Suprapubic skin (tissue), 4 donors: ENCODE measurements around the gene GLT8D2. TPM values are rescaled to one million over a fixed set of nuclear protein-coding genes. Genes with fewer than 3 reads are reported as not detected.

Experiments
- DNase-seq, 2 donors: peaks; one replicate each; pipeline ENCODE4 v3.0.0-alpha.2; 2019; ENCODE audit warnings: low spot score in 2 of 2
- H3K27ac ChIP-seq: fragments of 200-600 bp; sonication (generic); one replicate; pipeline ENCODE4 v1.5.1; 2019
- H3K27me3 ChIP-seq: fragments of 200-600 bp; sonication (generic); one replicate; pipeline ENCODE4 v1.5.1; 2019
- H3K36me3 ChIP-seq: fragments of 200-600 bp; sonication (generic); one replicate; pipeline ENCODE4 v1.5.1; 2019
- H3K4me1 ChIP-seq: fragments of 200-600 bp; sonication (generic); one replicate; pipeline ENCODE4 v1.5.1; 2019
- H3K4me3 ChIP-seq: fragments of 200-600 bp; sonication (generic); one replicate; pipeline ENCODE4 v1.5.1; 2019; ENCODE audit warnings: mild to moderate bottlenecking
- H3K9me3 ChIP-seq: fragments of 200-600 bp; sonication (generic); one replicate; pipeline ENCODE4 v1.5.1; 2019
- EP300 ChIP-seq: sonication (generic); formaldehyde crosslinking; IDR thresholded peaks from one replicate; pipeline ENCODE4 v1.6.1; 2017; ENCODE audit warnings: antibody characterized with exemption
- POLR2A ChIP-seq, 2 donors: fragments of 450-650 bp; IDR thresholded peaks; one replicate each; pipeline ENCODE4 v1.6.1; 2017; ENCODE audit warnings: antibody characterized with exemption in 2 of 2, mild to moderate bottlenecking in 2 of 2, moderate library complexity in 2 of 2
- POLR2AphosphoS5 ChIP-seq, 3 donors: sonication (generic); formaldehyde crosslinking; IDR thresholded peaks; one replicate each; pipeline ENCODE4 v1.6.1; 2017; ENCODE audit warnings: antibody characterized with exemption in 3 of 3
- WGBS: methylation state at CpG from one replicate; pipeline ENCODE4 v1.1.5; 2018; 5-methylcytosine and 5-hydroxymethylcytosine counted together
- total RNA-seq, 4 donors: library from RNA; depleted of rRNA; stranded (reverse); fragments of >200 nt; gene quantifications; one replicate each; pipeline ENCODE4 v1.1.0, GENCODE V29; 2016
- TF ChIP-seq, protein P1 (sequence below), 2 donors: fragments of 200-600 bp in 1 of 2; fragments of 450-650 bp in 1 of 2; sonication (generic) in 1 of 2; IDR thresholded peaks; one replicate each; pipeline ENCODE4 v1.5.1; 2016 to 2019; ENCODE audit warnings: antibody characterized with exemption in 2 of 2, mild to moderate bottlenecking in 1 of 2, moderate library complexity in 1 of 2

The GLT8D2 gene
- total RNA-seq, 4 donors from 2014 or later, result 1.1 to 4.5 (median 2.0) TPM

DNA sequence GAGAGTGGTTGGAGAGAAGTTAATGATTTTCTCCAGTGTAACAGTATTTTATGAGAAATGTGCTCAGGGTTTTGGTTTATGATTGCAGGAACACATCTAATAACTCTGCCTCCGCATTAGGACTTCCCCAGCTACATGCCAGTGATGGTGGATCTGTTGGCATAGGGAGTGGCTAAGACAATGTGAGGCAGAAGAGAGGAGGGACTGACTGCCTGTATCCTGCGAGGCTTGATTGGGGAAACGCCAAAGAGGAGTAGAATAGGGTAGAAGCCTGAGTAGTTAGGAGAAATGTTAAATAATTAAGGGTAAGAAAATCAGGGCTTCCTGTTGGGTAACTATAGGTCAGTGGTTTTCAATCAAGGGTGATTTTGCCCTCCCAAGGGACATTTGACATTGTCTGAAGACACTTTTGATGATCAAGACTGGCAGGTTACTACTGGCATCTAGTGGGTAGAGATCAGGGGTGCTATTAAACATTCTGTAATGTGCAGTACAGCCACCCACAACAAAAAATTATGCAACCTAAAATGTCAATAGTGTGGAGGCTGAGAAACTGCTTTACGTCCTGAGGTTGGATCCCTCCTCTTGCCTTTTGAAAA is 71.5 kb downstream of the GLT8D2 start:
- TF ChIP-seq EP300, result no peak
- no peak for TF ChIP-seq POLR2A (IDR thresholded peaks at IDR 0.05)
- TF ChIP-seq, protein P1, sequence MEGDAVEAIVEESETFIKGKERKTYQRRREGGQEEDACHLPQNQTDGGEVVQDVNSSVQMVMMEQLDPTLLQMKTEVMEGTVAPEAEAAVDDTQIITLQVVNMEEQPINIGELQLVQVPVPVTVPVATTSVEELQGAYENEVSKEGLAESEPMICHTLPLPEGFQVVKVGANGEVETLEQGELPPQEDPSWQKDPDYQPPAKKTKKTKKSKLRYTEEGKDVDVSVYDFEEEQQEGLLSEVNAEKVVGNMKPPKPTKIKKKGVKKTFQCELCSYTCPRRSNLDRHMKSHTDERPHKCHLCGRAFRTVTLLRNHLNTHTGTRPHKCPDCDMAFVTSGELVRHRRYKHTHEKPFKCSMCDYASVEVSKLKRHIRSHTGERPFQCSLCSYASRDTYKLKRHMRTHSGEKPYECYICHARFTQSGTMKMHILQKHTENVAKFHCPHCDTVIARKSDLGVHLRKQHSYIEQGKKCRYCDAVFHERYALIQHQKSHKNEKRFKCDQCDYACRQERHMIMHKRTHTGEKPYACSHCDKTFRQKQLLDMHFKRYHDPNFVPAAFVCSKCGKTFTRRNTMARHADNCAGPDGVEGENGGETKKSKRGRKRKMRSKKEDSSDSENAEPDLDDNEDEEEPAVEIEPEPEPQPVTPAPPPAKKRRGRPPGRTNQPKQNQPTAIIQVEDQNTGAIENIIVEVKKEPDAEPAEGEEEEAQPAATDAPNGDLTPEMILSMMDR (IDR thresholded peaks at IDR 0.05), result no peak
- no peak for TF ChIP-seq POLR2AphosphoS5 (IDR thresholded peaks at IDR 0.05)
- Histone ChIP-seq H3K4me3 (no peak overlapping the region), H3K27me3 (no peaks in the 10 kb centered on the region), H3K36me3 (peaks cover 52% of the 10 kb centered on the region), H3K4me1 (no peaks in the 10 kb centered on the region), H3K27ac (no peak overlapping the region), H3K9me3 (no peaks in the 10 kb centered on the region)
- WGBS, result 86% methylated on average over 4 of the region's 4 CpGs
- DNase-seq, result no peak

DNA sequence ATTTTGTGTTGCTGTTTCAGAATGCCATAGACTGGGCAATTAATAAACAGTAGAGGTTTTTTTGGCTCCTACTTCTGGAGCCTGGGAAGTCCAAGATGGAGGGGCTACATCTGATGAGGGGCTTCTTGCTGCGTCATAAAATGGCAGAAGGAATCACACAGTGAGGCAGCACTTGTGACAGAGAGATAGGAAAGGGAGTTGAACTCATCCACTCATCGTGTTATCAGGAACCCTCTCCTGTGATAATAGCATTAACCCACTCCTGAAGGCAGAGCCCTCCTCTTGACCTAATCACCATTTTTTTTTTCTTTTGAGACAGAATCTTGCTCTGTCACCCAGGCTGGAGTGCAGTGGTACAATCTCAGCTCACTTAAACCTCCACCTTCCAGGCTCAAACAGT is 74.6 kb downstream of the GLT8D2 start:
- TF ChIP-seq, protein P1 (IDR thresholded peaks at IDR 0.05), result no peak
- TF ChIP-seq EP300 (no peak), POLR2A (IDR thresholded peaks at IDR 0.05) (no peak), POLR2AphosphoS5 (IDR thresholded peaks at IDR 0.05) (no peak)
- Histone ChIP-seq H3K27me3 (no peaks in the 10 kb centered on the region), H3K4me3 (no peak overlapping the region), H3K4me1 (peaks cover 2% of the 10 kb centered on the region), H3K36me3 (peaks cover 24% of the 10 kb centered on the region), H3K27ac (no peak overlapping the region), H3K9me3 (no peaks in the 10 kb centered on the region)
- WGBS, result 100% methylated on average over 2 of the region's 2 CpGs
- DNase-seq, result no peak

DNA sequence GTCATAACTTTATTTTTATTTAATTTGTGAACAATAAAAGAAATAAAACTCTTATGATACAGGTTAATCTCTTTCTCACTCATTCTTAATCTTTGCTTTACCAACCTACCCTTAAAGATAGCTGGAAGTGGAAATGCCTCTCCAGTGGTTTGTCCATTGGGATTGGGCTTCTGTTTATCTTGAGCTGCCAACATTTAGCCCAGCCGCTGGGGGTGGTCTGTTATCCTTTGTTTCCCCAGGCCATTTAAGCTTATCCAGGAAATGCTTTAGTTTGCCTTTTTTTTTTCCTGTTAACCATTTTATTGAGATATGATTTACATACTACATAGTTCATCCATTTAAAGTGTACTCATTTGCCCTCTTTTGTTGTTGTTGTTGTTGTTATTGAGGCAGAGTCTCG is 76.1 kb downstream of the GLT8D2 start:
- H3K27me3 ChIP-seq, result no peaks in the 10 kb centered on the region
- 77% methylated on average over 2 of the region's 2 CpGs for WGBS
- peaks cover 19% of the 10 kb centered on the region for H3K36me3 ChIP-seq
- TF ChIP-seq, protein P1 (IDR thresholded peaks at IDR 0.05), result no peak
- TF ChIP-seq POLR2A (IDR thresholded peaks at IDR 0.05) (no peak), POLR2AphosphoS5 (IDR thresholded peaks at IDR 0.05) (no peak), EP300 (no peak)
- no peaks in the 10 kb centered on the region for H3K9me3 ChIP-seq
- no peak overlapping the region for H3K27ac ChIP-seq
- no peak for DNase-seq
- no peak overlapping the region for H3K4me3 ChIP-seq
- H3K4me1 ChIP-seq, result peaks cover 6% of the 10 kb centered on the region

DNA sequence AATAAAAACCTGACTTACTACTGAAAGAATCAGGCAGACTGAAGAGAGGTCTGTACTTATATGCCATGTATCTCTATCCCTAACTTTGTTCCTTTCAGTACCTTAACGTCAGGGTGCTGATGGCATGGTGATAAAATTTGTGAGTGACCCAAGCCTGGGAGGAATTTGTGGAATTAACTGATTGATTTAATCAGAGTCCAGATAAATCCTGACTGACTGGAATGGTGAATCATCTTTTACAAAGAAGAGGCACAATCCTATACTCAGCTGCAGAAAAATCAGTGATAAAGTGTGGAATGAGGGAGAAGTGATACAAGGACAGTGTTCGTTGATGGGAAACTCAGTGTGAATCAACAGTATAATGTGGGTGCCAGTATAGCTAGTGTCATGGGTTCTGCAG is 80.6 kb downstream of the GLT8D2 start:
- no peaks in the 10 kb centered on the region for H3K27me3 ChIP-seq
- no peaks in the 10 kb centered on the region for H3K36me3 ChIP-seq
- no peaks in the 10 kb centered on the region for H3K9me3 ChIP-seq
- H3K27ac ChIP-seq, result no peak overlapping the region
- WGBS, result 54% methylated on average over 2 of the region's 2 CpGs
- DNase-seq, result no peak
- TF ChIP-seq POLR2A (IDR thresholded peaks at IDR 0.05), result no peak
- TF ChIP-seq, protein P1 (IDR thresholded peaks at IDR 0.05), result no peak
- TF ChIP-seq EP300, result no peak
- no peak for TF ChIP-seq POLR2AphosphoS5 (IDR thresholded peaks at IDR 0.05)
- H3K4me1 ChIP-seq, result peaks cover 36% of the 10 kb centered on the region
- no peak overlapping the region for H3K4me3 ChIP-seq

DNA sequence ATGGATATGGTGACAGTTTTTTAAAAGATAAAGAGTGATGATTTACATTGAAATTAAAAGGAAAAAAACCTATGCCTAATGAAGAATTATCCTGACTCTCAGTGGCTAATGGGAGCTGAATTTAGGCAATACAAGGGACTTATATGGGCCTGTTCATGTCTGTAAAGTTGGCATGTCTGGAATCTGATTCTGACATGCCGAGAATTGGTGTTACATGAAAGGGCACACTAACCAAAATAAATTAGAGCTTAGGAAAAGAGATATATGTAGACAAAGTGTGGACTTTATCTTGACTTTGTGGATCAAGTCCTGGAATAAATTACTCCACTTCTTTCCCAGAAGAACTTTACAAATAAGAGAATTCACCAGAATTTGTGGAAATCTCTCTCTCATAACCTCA is 83.3 kb downstream of the GLT8D2 start:
- no peak for DNase-seq

More for the DNA sequence above, 83.3 kb downstream of the GLT8D2 start:
- WGBS, result 11% methylated on average over 1 of the region's 1 CpG
- H3K4me3 ChIP-seq, result peak overlapping the region; percentile 81
- H3K9me3 ChIP-seq, result no peaks in the 10 kb centered on the region
- TF ChIP-seq POLR2AphosphoS5 (IDR thresholded peaks at IDR 0.05), result no peak
- no peak for TF ChIP-seq POLR2A (IDR thresholded peaks at IDR 0.05)
- TF ChIP-seq, protein P1 (IDR thresholded peaks at IDR 0.05), result no peak
- no peak for TF ChIP-seq EP300
- H3K27ac ChIP-seq, result peak overlapping the region; percentile 96
- no peaks in the 10 kb centered on the region for H3K27me3 ChIP-seq
- H3K36me3 ChIP-seq, result no peaks in the 10 kb centered on the region
- peaks cover 48% of the 10 kb centered on the region for H3K4me1 ChIP-seq
